Stimulated activated CD8-positive, alpha-beta memory T cell treated with anti-CD3 and anti-CD28 coated beads, Interleukin-4, amount 100 ng/mL, for 24 hours (primary cell): Measurements from ENCODE around the gene PRELID2.
"Not testable (repeated sequence)": the region's sequence is repeated elsewhere in the genome, so short reads cannot be mapped to it uniquely, and the experiment has no call there.

Experiments
- DNase-seq: peaks from one replicate; pipeline ENCODE4 v3.0.0-alpha.2; 2020; ENCODE audit warnings: low read depth

Gene PRELID2

GRCh38 chr5:145838276-145838675, 3.1 kb upstream of the PRELID2 start:
- no peak for DNase-seq

GRCh38 chr5:145836241-145836640, 1.1 kb upstream of the PRELID2 start:
- DNase-seq: not testable (repeated sequence)

GRCh38 chr5:145835848-145836239, 702 bp upstream of the PRELID2 start:
- no peak for DNase-seq

- no peak for DNase-seq
Observed at GRCh38 chr5:145834554-145834916, 607 bp downstream of the PRELID2 start.

GRCh38 chr5:145833631-145834200, 1.4 kb downstream of the PRELID2 start:
- no peak for DNase-seq

- DNase-seq: no peak
Observed at GRCh38 chr5:145830594-145830993, 4.5 kb downstream of the PRELID2 start.

- DNase-seq: no peak
Observed at GRCh38 chr5:145829708-145830361, 5.3 kb downstream of the PRELID2 start.

- no peak for DNase-seq
Observed at GRCh38 chr5:145826895-145827674, 8.1 kb downstream of the PRELID2 start.

- DNase-seq: no peak
Observed at GRCh38 chr5:145825751-145826180, 9.4 kb downstream of the PRELID2 start.

GRCh38 chr5:145824040-145824439, 11.1 kb downstream of the PRELID2 start:
- no peak for DNase-seq

- DNase-seq: no peak
Observed at GRCh38 chr5:145818604-145819003, 16.5 kb downstream of the PRELID2 start.

- no peak for DNase-seq
Observed at GRCh38 chr5:145812877-145813276, 22.3 kb downstream of the PRELID2 start.

GRCh38 chr5:145811834-145812625, 23.1 kb downstream of the PRELID2 start:
- DNase-seq: no peak

- no peak for DNase-seq
Observed at GRCh38 chr5:145806923-145807322, 28.2 kb downstream of the PRELID2 start.

- DNase-seq: no peak
Observed at GRCh38 chr5:145805819-145806218, 29.3 kb downstream of the PRELID2 start.

GRCh38 chr5:145804701-145805100, 30.4 kb downstream of the PRELID2 start:
- no peak for DNase-seq

GRCh38 chr5:145803112-145804004, 31.8 kb downstream of the PRELID2 start:
- no peak for DNase-seq

- no peak for DNase-seq
Observed at GRCh38 chr5:145801195-145801594, 33.9 kb downstream of the PRELID2 start.

- DNase-seq: no peak
Observed at GRCh38 chr5:145800181-145800580, 35.0 kb downstream of the PRELID2 start.

GRCh38 chr5:145798503-145798902, 36.6 kb downstream of the PRELID2 start:
- DNase-seq: not testable (repeated sequence)

- no peak for DNase-seq
Observed at GRCh38 chr5:145797336-145797735, 37.8 kb downstream of the PRELID2 start.
